Urothelium cell line (cell line): ENCODE results near the gene ISLR2.
"Not testable (repeated sequence)": the region's sequence is repeated elsewhere in the genome, so short reads cannot be mapped to it uniquely, and the experiment has no call there.

ENCODE experiments used
- DNase-seq: peaks from one replicate; pipeline ENCODE4 v3.0.0; 2011; ENCODE audit warnings: low spot score, mixed read lengths
- FAIRE-seq: peaks from 2 replicates; lab custom pipeline; 2011; peaks lifted over from hg19 to GRCh38; lab: Jason Lieb, UNC

The ISLR2 gene

DNA sequence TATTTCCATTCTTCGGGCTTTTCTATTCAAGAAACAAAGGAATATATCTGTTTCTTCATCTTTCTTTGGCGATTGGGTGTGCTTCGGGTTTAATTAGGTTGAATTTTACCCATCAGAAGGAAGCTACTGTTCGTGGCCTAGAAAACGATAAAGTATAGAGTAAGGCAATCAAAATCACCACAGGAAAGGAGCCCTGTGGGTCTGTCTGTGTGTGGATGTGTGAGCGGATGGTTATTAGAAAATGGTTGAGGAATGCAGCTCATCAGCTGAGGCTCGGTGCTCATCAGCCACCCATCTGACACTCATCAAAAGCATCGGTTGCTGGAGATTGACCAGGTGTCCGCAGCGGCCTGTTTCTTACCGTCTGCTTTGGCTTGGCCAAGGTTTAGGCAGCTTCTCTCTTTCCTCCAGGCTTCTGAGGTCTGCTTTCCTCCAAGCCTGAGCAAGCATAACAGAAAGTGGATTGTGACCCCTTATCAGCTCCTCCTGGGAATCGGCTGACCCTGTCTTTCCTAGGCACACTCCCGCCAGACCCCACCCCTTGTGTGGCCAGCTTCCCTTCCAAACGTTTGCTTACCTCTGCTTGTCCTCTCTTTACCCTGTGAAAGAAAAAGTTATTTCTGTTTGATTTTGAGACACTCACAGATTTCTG is 25.5 kb downstream of the ISLR2 start:
- no peak for FAIRE-seq
- DNase-seq = no peak

DNA sequence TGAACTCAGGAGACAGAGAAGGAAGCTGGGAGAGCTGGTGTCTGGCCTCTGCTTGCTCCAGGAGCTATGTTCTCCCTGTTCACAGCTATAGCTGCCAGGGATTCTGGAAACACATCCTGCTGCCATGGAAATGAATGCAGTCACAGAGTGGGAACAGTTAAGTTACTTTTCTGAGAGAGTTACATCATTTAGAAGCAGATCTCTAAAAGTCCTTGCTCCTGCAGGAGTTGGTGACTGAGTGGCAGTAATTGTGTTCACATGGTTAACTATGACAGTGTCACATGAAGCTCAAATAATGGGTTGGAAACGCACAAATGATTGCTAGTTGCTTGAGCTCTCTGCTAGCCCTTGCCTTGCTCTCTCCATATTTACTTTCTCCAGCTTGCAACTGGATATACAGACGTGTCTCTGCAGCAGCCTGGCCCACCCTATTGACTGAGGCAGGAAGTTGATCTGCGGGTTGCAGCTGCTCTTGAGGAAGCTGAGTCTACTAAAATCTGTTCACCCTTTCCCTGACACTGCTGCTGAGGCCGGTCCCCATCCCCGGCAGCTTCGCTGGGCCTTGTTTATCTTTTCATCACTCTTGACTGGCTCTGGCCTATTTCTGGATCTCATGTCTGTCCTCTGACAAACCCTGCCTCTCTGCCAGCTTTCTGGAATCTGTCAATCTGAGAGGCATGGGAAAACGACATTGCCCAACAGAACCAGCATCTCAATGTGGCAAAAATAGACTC is 26.5 kb downstream of the ISLR2 start:
- no peak for DNase-seq
- FAIRE-seq = no peak

- DNase-seq = no peak
- FAIRE-seq = no peak
Observed at GRCh38 chr15:74157868-74158827, 27.8 kb downstream of the ISLR2 start.

GRCh38 chr15:74158855-74159650 is 28.7 kb downstream of the ISLR2 start:
- DNase-seq = no peak
- FAIRE-seq = no peak

- DNase-seq (no peak), FAIRE-seq (no peak)
Observed at GRCh38 chr15:74159773-74160172, 29.4 kb downstream of the ISLR2 start.

GRCh38 chr15:74160390-74160789 is 30.0 kb downstream of the ISLR2 start:
- FAIRE-seq, DNase-seq: not testable (repeated sequence)

DNA sequence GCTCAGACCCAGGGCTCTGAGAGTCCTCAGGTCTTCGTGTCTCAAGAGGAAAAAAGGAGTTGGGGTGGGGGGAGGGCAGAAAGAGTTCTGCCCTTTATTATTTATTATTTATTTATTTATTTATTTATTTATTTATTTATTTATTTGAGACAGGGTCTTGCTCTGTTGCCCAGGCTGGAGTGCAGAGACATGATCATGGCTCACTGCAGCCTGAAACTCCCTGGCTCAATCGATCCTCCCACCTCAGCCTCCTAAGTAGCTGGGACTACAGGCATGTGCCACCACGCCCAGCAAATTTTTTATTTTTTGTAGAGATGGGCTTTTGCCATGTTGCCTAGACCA is 31.8 kb downstream of the ISLR2 start:
- not testable (repeated sequence) for DNase-seq, FAIRE-seq

GRCh38 chr15:74165461-74165860 is 35.1 kb downstream of the ISLR2 start:
- DNase-seq (no peak), FAIRE-seq (no peak)

GRCh38 chr15:74167891-74168331 is 37.5 kb downstream of the ISLR2 start:
- DNase-seq (no peak), FAIRE-seq (no peak)

GRCh38 chr15:74168711-74169126 is 38.3 kb downstream of the ISLR2 start:
- no peak for DNase-seq

GRCh38 chr15:74170071-74170844 is 39.9 kb downstream of the ISLR2 start:
- FAIRE-seq = no peak
- DNase-seq = no peak

More at GRCh38 chr15:74168711-74169126, 38.3 kb downstream of the ISLR2 start:
- FAIRE-seq = no peak

- FAIRE-seq (no peak), DNase-seq (no peak)
Observed at GRCh38 chr15:74170875-74171578, 40.6 kb downstream of the ISLR2 start.

DNA sequence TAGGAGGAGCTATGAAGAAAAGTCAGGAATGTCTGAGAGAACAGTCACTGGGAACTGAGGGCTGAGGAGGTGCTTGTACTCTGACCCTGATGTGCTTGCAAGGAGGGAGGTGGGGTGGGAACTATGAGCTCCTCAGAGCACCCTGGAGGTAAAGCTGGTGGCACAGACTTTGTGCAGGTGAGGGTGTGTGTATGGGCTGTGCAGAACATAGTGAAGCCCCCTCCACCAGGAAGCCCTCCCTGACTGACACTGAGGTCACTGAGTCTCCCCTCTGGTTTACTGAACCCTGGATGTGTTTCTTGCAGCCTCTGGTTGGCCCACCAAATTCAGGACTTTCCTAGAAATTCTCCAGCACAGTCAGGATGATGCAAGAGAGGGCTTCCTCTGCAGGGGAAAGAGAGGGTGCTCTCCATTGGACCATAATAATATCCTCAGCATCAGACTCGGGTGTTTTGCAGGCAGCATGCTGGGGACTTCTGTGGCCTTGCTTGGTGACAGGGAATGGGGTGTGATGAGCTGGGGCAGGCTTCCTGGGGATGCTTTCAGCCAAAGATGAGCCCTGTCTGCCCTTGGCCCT is 41.7 kb downstream of the ISLR2 start:
- DNase-seq (no peak), FAIRE-seq (no peak)

GRCh38 chr15:74172701-74173379 is 42.5 kb downstream of the ISLR2 start:
- FAIRE-seq (no peak), DNase-seq (no peak)

DNA sequence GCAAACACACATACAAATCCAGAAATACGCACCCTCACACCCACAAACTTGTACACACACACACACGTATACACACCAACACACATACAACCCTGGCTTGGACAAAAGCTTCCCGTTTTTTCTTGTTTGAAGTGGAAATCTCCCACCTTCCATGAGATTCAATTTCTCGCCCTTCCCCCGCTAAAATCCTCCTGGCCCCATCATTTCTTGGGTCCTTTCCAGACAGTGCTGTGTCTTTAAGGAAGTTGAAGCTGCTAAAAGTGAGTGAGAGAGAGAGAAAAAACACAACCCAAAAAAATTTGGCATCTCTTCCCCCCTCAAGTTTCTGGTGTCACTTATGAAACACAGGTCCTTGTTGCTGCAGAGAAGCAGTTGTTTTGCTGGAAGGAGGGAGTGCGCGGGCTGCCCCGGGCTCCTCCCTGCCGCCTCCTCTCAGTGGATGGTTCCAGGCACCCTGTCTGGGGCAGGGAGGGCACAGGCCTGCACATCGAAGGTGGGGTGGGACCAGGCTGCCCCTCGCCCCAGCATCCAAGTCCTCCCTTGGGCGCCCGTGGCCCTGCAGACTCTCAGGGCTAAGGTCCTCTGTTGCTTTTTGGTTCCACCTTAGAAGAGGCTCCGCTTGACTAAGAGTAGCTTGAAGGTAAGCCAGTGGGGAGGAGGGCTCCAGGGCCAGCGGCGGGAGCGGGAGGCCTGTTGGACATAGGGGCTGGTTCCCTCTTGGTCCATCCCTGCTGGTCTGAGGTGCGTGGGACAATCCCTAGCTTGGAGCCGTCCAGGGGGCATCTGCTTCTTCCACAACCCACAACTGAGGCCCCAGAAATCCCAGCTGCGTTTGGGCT is 43.2 kb downstream of the ISLR2 start, which contains the start of gene ISLR:
Gene ISLR, plus strand, starts transcription at position 331 of the 839 bp plus-strand sequence. CDS start 1,149 bp downstream, outside the sequence.
- no peak for FAIRE-seq

GRCh38 chr15:74174219-74174957 is 44.0 kb downstream of the ISLR2 start:
- DNase-seq (no peak), FAIRE-seq (no peak)

More for the DNA sequence above, 43.2 kb downstream of the ISLR2 start, which contains the start of gene ISLR:
- DNase-seq = no peak

GRCh38 chr15:74174958-74175253 is 44.5 kb downstream of the ISLR2 start:
- FAIRE-seq = no peak
- DNase-seq = no peak
